Smooth muscle cell (in vitro differentiated cells): ENCODE results near the gene TAX1BP1. TPM values are rescaled to one million over a fixed set of nuclear protein-coding genes. Genes with fewer than 3 reads are reported as not detected.
"Not testable (repeated sequence)": the region's sequence is repeated elsewhere in the genome, so short reads cannot be mapped to it uniquely, and the experiment has no call there.

Experiments
- DNase-seq: peaks from one replicate; lab custom pipeline; 2025; ENCODE audit not compliant: unreplicated experiment; lab: John Stamatoyannopoulos, UW
- H2AFZ ChIP-seq: fragments of 200-600 bp; sonication (generic); 2 replicates; pipeline ENCODE4 v1.6.0; 2016; ENCODE audit warnings: antibody characterized with exemption, low read depth, mild to moderate bottlenecking
- H3F3A ChIP-seq: fragments of 200-600 bp; sonication (generic); 2 replicates; pipeline ENCODE4 v1.6.0; 2017; ENCODE audit warnings: antibody characterized with exemption, low read depth
- H3K27ac ChIP-seq: fragments of 200-600 bp; sonication (generic); 2 replicates; pipeline ENCODE4 v1.5.1; 2016; ENCODE audit warnings: low read depth, mild to moderate bottlenecking
- H3K27me3 ChIP-seq: fragments of 200-600 bp; sonication (generic); 2 replicates; pipeline ENCODE4 v1.6.1; 2016; ENCODE audit warnings: low read depth, mild to moderate bottlenecking
- H3K36me3 ChIP-seq: fragments of 200-600 bp; sonication (generic); 2 replicates; pipeline ENCODE4 v1.5.1; 2016; ENCODE audit warnings: low read depth
- H3K4me1 ChIP-seq: fragments of 200-600 bp; sonication (generic); 2 replicates; pipeline ENCODE4 v1.5.1; 2016; ENCODE audit warnings: low read depth
- H3K4me2 ChIP-seq: fragments of 200-600 bp; sonication (generic); 2 replicates; pipeline ENCODE4 v1.6.0; 2016; ENCODE audit warnings: mild to moderate bottlenecking
- H3K4me3 ChIP-seq: fragments of 200-600 bp; sonication (generic); 2 replicates; pipeline ENCODE4 v1.5.1; 2016; ENCODE audit warnings: mild to moderate bottlenecking
- H3K79me2 ChIP-seq: fragments of 200-600 bp; sonication (generic); 2 replicates; pipeline ENCODE4 v1.6.0; 2016; ENCODE audit warnings: low read depth, mild to moderate bottlenecking
- H3K9ac ChIP-seq: fragments of 200-600 bp; sonication (generic); 2 replicates; pipeline ENCODE4 v1.6.0; 2016; ENCODE audit warnings: low read depth
- H3K9me3 ChIP-seq: fragments of 200-600 bp; sonication (generic); replicated peaks from 2 replicates; pipeline ENCODE4 v1.5.1; 2016; ENCODE audit warnings: low read depth
- H4K20me1 ChIP-seq: fragments of 200-600 bp; sonication (generic); 2 replicates; pipeline ENCODE4 v1.6.0; 2016; ENCODE audit warnings: low read depth
- CTCF ChIP-seq: fragments of 200-600 bp; sonication (generic); IDR thresholded peaks from 2 replicates; pipeline ENCODE4 v1.5.1; 2017; ENCODE audit warnings: borderline replicate concordance, mild to moderate bottlenecking, antibody characterized with exemption; ENCODE audit not compliant: insufficient read depth, poor library complexity, severe bottlenecking
- WGBS: methylation state at CpG from one replicate; pipeline ENCODE4 v1.1.7; 2016; ENCODE audit warnings: low lambda C conversion rate; 5-methylcytosine and 5-hydroxymethylcytosine counted together
- polyA plus RNA-seq: library from polyadenylated mRNA; unstranded; fragments of >200 nt; fragmentation: Nextera tagmentation; extraction: Ambion mirVana; gene quantifications from 2 replicates; pipeline ENCODE4 v1.2.1, GENCODE V29; 2016
- total RNA-seq: library from RNA; depleted of rRNA; stranded (reverse); fragments of >200 nt; gene quantifications from 2 replicates; pipeline ENCODE4 v1.2.3, GENCODE V29; 2014

The TAX1BP1 gene
- total and polyA plus RNA-seq, 2 experiments from 2014 or later, result 80.4 to 81.6 TPM

- WGBS, result 98% methylated on average over 15 of the region's 15 CpGs
These were observed 103.8 kb downstream of the TAX1BP1 start for GRCh38 chr7:27843584-27844305.

GRCh38 chr7:27846388-27846787 lies 106.4 kb downstream of the TAX1BP1 start:
- DNase-seq, result no peak
- Histone ChIP-seq H3K27me3 (no peaks in the 10 kb centered on the region), H3F3A (no peaks in the 10 kb centered on the region), H4K20me1 (peaks cover 3% of the 10 kb centered on the region), H3K4me3 (no peak overlapping the region), H3K4me2 (no peak overlapping the region), H2AFZ (no peak overlapping the region), H3K9ac (no peak overlapping the region), H3K36me3 (no peaks in the 10 kb centered on the region), H3K9me3 (no peaks in the 10 kb centered on the region), H3K79me2 (no peaks in the 10 kb centered on the region), H3K4me1 (peaks cover 11% of the 10 kb centered on the region), H3K27ac (no peak overlapping the region)
- no peak for TF ChIP-seq CTCF
- WGBS, result 96% methylated on average over 3 of the region's 3 CpGs

More at GRCh38 chr7:27843584-27844305, 103.8 kb downstream of the TAX1BP1 start:
- Histone ChIP-seq H3F3A (no peaks in the 10 kb centered on the region), H3K4me2 (no peak overlapping the region), H3K4me1 (peaks cover 11% of the 10 kb centered on the region), H3K36me3 (no peaks in the 10 kb centered on the region), H2AFZ (no peak overlapping the region), H3K9me3 (no peaks in the 10 kb centered on the region), H3K79me2 (no peaks in the 10 kb centered on the region), H3K27me3 (no peaks in the 10 kb centered on the region), H3K9ac (no peak overlapping the region), H3K27ac (no peak overlapping the region), H3K4me3 (no peak overlapping the region), H4K20me1 (peaks cover 3% of the 10 kb centered on the region)
- no peak for TF ChIP-seq CTCF
- DNase-seq, result no peak

GRCh38 chr7:27850531-27850930 lies 110.6 kb downstream of the TAX1BP1 start:
- no peak overlapping the region for H2AFZ ChIP-seq
- no peak overlapping the region for H3K4me2 ChIP-seq
- TF ChIP-seq CTCF, result no peak
- no peaks in the 10 kb centered on the region for H3K27me3 ChIP-seq
- no peak for DNase-seq
- no peaks in the 10 kb centered on the region for H3K79me2 ChIP-seq
- H3K9me3 ChIP-seq, result no peaks in the 10 kb centered on the region
- no peaks in the 10 kb centered on the region for H4K20me1 ChIP-seq
- H3K27ac ChIP-seq, result no peak overlapping the region
- WGBS, result 90% methylated on average over 5 of the region's 5 CpGs
- H3K4me1 ChIP-seq, result no peaks in the 10 kb centered on the region
- no peaks in the 10 kb centered on the region for H3F3A ChIP-seq
- H3K9ac ChIP-seq, result no peak overlapping the region
- no peak overlapping the region for H3K4me3 ChIP-seq
- H3K36me3 ChIP-seq, result no peaks in the 10 kb centered on the region

GRCh38 chr7:27856703-27857485 lies 116.9 kb downstream of the TAX1BP1 start:
- not testable (repeated sequence) for H3K4me3 ChIP-seq, H3K4me2 ChIP-seq, H2AFZ ChIP-seq, H3K4me1 ChIP-seq, H3K79me2 ChIP-seq, H3K36me3 ChIP-seq, H4K20me1 ChIP-seq, H3K9ac ChIP-seq, H3K9me3 ChIP-seq, H3K27ac ChIP-seq, H3F3A ChIP-seq, H3K27me3 ChIP-seq, DNase-seq
- WGBS, result 97% methylated on average over 27 of the region's 28 CpGs
